Keratinocyte (primary cell): ENCODE results near the gene DLG1. TPM values are rescaled to one million over a fixed set of nuclear protein-coding genes. Genes with fewer than 3 reads are reported as not detected.
A peak's percentile ranks its signal among the peaks of the same experiment; 100 is the strongest.

Experiments used
- DNase-seq: peaks from one replicate; pipeline ENCODE4 v3.0.0-alpha.2; 2011; ENCODE audit warnings: low read depth, missing footprints, low spot score
- FAIRE-seq: peaks from 2 replicates; lab custom pipeline; 2011; peaks lifted over from hg19 to GRCh38; lab: Jason Lieb, UNC
- H2AFZ ChIP-seq: 2 replicates; pipeline ENCODE4 v1.6.0; 2012; ENCODE audit warnings: low read length, control low read depth, inconsistent platforms; ENCODE audit not compliant: control insufficient read depth
- H3K27ac ChIP-seq: 2 replicates; pipeline ENCODE4 v1.5.1; 2011; ENCODE audit warnings: low read length; ENCODE audit not compliant: control insufficient read depth, insufficient read depth
- H3K27me3 ChIP-seq: 3 replicates; pipeline ENCODE4 v1.6.0; 2011; ENCODE audit warnings: low read length; ENCODE audit not compliant: control insufficient read depth, insufficient read depth; ENCODE audit errors: extremely low read depth
- H3K36me3 ChIP-seq, 2 experiments: 2 replicates in 1 of 2; 3 replicates in 1 of 2; pipeline ENCODE4 v1.5.1; 2011; ENCODE audit warnings: low read length in 2 of 2, mild to moderate bottlenecking in 1 of 2; ENCODE audit not compliant: control insufficient read depth in 2 of 2, insufficient read depth in 2 of 2; ENCODE audit errors: extremely low read depth in 1 of 2
- H3K4me1 ChIP-seq: 3 replicates; pipeline ENCODE4 v1.5.1; 2011; ENCODE audit warnings: low read length; ENCODE audit not compliant: control insufficient read depth, insufficient read depth; ENCODE audit errors: extremely low read depth
- H3K4me2 ChIP-seq: 3 replicates; pipeline ENCODE4 v1.6.0; 2011; ENCODE audit warnings: low read depth, low read length; ENCODE audit not compliant: control insufficient read depth, insufficient read depth; ENCODE audit errors: extremely low read depth
- H3K4me3 ChIP-seq, 3 experiments: fragments of 200-600 bp in 1 of 3; sonication (generic) in 1 of 3; 2 replicates in 2 of 3; 3 replicates in 1 of 3; pipeline ENCODE4 v1.5.1; 2011 to 2016; ENCODE audit warnings: low read length in 3 of 3, mild to moderate bottlenecking in 3 of 3, control low read depth in 2 of 3, inconsistent platforms in 1 of 3, low read depth in 1 of 3, mixed read lengths in 1 of 3, mixed run types in 1 of 3, moderate library complexity in 1 of 3; ENCODE audit not compliant: control insufficient read depth in 2 of 3, insufficient read depth in 2 of 3; ENCODE audit errors: extremely low read depth in 1 of 3
- H3K79me2 ChIP-seq: 2 replicates; pipeline ENCODE4 v1.6.0; 2012; ENCODE audit warnings: low read length; ENCODE audit not compliant: control insufficient read depth, insufficient read depth
- H3K9ac ChIP-seq: 3 replicates; pipeline ENCODE4 v1.6.0; 2011; ENCODE audit warnings: low read length; ENCODE audit not compliant: control insufficient read depth, insufficient read depth; ENCODE audit errors: extremely low read depth
- H3K9me1 ChIP-seq: 3 replicates; pipeline ENCODE4 v1.6.0; 2011; ENCODE audit warnings: low read length; ENCODE audit not compliant: control insufficient read depth, insufficient read depth; ENCODE audit errors: extremely low read depth
- H3K9me3 ChIP-seq: 2 replicates; pipeline ENCODE4 v1.5.1; 2012; ENCODE audit warnings: low read depth, low read length; ENCODE audit not compliant: control insufficient read depth
- H4K20me1 ChIP-seq: 3 replicates; pipeline ENCODE4 v1.6.0; 2011; ENCODE audit warnings: low read length; ENCODE audit not compliant: control insufficient read depth, insufficient read depth; ENCODE audit errors: extremely low read depth
- CTCF ChIP-seq, 3 experiments: IDR thresholded peaks in 1 of 3; conservative IDR thresholded peaks in 1 of 3; optimal IDR thresholded peaks in 1 of 3; 2 replicates in 2 of 3; 3 replicates in 1 of 3; pipeline versions ENCODE3 to v1.5.1; 2011; ENCODE audit warnings: low read length in 3 of 3, mild to moderate bottlenecking in 3 of 3, moderate library complexity in 2 of 3, control low read depth in 1 of 3, inconsistent platforms in 1 of 3; ENCODE audit not compliant: insufficient read depth in 2 of 3; ENCODE audit errors: extremely low read depth in 1 of 3
- EZH2 ChIP-seq: IDR thresholded peaks from one replicate; pipeline ENCODE4 v1.6.1; 2012; ENCODE audit warnings: inconsistent platforms, mild to moderate bottlenecking, low read length, moderate library complexity
- dilution Hi-C: fragments of 300-500 bp; cut with MboI; formaldehyde crosslinking; loops from one replicate; pipeline ENCODE4 v1.7.0; 2020; ENCODE audit warnings: low sequenced_read_pairs; ENCODE audit not compliant: extremely low pct_ligation_motif_present
- polyA plus RNA-seq, 5 experiments: library from polyadenylated mRNA; depleted of rRNA in 3 of 5; stranded (reverse) in 3 of 5; stranded (forward) in 1 of 5; unstranded in 1 of 5; fragments of >200 nt; gene quantifications; 1 replicate in 1 of 5; 2 replicates in 3 of 5; 3 replicates in 1 of 5; pipeline versions ENCODE4 v1.2.1 to v1.2.3, GENCODE V29; 2011 to 2012; ENCODE audit warnings: missing spikeins in 2 of 5, low read depth in 1 of 5, low replicate concordance in 1 of 5

DLG1 gene
- polyA plus RNA-seq, 1 donor (not counting 4 experiments of a cell fraction or from before 2014, with no cell fraction given): 139 TPM

GRCh38 chr3:197135212-197135611, 163.2 kb downstream of the DLG1 start:
- dilution Hi-C loops: no loop called here
- peaks cover 3% of the 10 kb centered on the region for H3K79me2 ChIP-seq
- FAIRE-seq (no peak), DNase-seq (no peak)
- no peaks in the 10 kb centered on the region for H3K4me1 ChIP-seq
- H2AFZ ChIP-seq: no peak overlapping the region
- H3K27ac ChIP-seq: peak overlapping the region; percentile 42
- peaks cover 2% of the 10 kb centered on the region for H3K9me1 ChIP-seq
- no peak for TF ChIP-seq CTCF (optimal IDR thresholded peaks at IDR 0.05 in 1 of 3, IDR thresholded peaks at IDR 0.05 in 1 of 3, conservative IDR thresholded peaks at IDR 0.05 in 1 of 3; ENCODE audit: extremely low read depth in 1 of 3, insufficient read depth in 2 of 3, low read length in 3 of 3)
- no peak for TF ChIP-seq EZH2
- H3K4me2 ChIP-seq: no peak overlapping the region
- H3K27me3 ChIP-seq: no peaks in the 10 kb centered on the region
- no peak overlapping the region for H3K9ac ChIP-seq
- no peak overlapping the region for H3K4me3 ChIP-seq
- H4K20me1 ChIP-seq: no peaks in the 10 kb centered on the region
- no peaks in the 10 kb centered on the region for H3K9me3 ChIP-seq
- H3K36me3 ChIP-seq: peaks cover 23 to 41% of the 10 kb centered on the region in 2 experiments

- Histone ChIP-seq H3K9me1 (peaks cover 2% of the 10 kb centered on the region), H3K79me2 (peaks cover 3% of the 10 kb centered on the region), H3K9ac (no peak overlapping the region), H4K20me1 (no peaks in the 10 kb centered on the region), H3K27me3 (no peaks in the 10 kb centered on the region), H3K27ac (no peak overlapping the region), H3K4me2 (no peak overlapping the region), H3K4me3 (no peak overlapping the region), H2AFZ (no peak overlapping the region), H3K36me3 (peaks cover 27 to 44% of the 10 kb centered on the region in 2 experiments), H3K9me3 (no peaks in the 10 kb centered on the region), H3K4me1 (no peaks in the 10 kb centered on the region)
- no peak for FAIRE-seq
- no peak for DNase-seq
- TF ChIP-seq EZH2 (no peak), CTCF (optimal IDR thresholded peaks at IDR 0.05 in 1 of 3, IDR thresholded peaks at IDR 0.05 in 1 of 3, conservative IDR thresholded peaks at IDR 0.05 in 1 of 3; ENCODE audit: extremely low read depth in 1 of 3, insufficient read depth in 2 of 3, low read length in 3 of 3) (no peak)
- dilution Hi-C loops: no loop called here
Observed at GRCh38 chr3:197132916-197133530, 165.4 kb downstream of the DLG1 start.
